HEK293 (cell line): ENCODE measurements around the gene TEAD1.

Experiments
- SP2 ChIP-seq: fragments of 450-650 bp; formaldehyde crosslinking; IDR thresholded peaks from 2 replicates; pipeline ENCODE4 v1.5.1; 2016; ENCODE audit warnings: missing biosample characterization, missing genetic modification characterization
- SP7 ChIP-seq: fragments of 450-650 bp; formaldehyde crosslinking; IDR thresholded peaks from 2 replicates; pipeline ENCODE4 v1.5.1; 2016; ENCODE audit warnings: missing biosample characterization, missing genetic modification characterization
- ZBTB7A ChIP-seq: fragments of 450-650 bp; formaldehyde crosslinking; IDR thresholded peaks from 2 replicates; pipeline ENCODE4 v1.5.1; 2016; ENCODE audit warnings: low read depth, missing biosample characterization, missing genetic modification characterization
- ZIC2 ChIP-seq: fragments of 450-650 bp; formaldehyde crosslinking; IDR thresholded peaks from 2 replicates; pipeline ENCODE4 v1.5.1; 2016; ENCODE audit warnings: missing biosample characterization, missing genetic modification characterization
- ZNF2 ChIP-seq: fragments of 450-650 bp; formaldehyde crosslinking; IDR thresholded peaks from 2 replicates; pipeline ENCODE4 v1.5.1; 2016; ENCODE audit warnings: missing biosample characterization, missing genetic modification characterization
- ZNF239 ChIP-seq: fragments of 450-650 bp; formaldehyde crosslinking; IDR thresholded peaks from 2 replicates; pipeline ENCODE4 v1.5.1; 2016; ENCODE audit warnings: missing biosample characterization, missing genetic modification characterization
- ZNF311 ChIP-seq: fragments of 450-650 bp; formaldehyde crosslinking; IDR thresholded peaks from 2 replicates; pipeline ENCODE4 v1.5.1; 2017; ENCODE audit warnings: missing biosample characterization, missing genetic modification characterization, borderline replicate concordance
- ZNF324 ChIP-seq: fragments of 450-650 bp; formaldehyde crosslinking; IDR thresholded peaks from 2 replicates; pipeline ENCODE4 v1.5.1; 2016; ENCODE audit warnings: missing biosample characterization, missing genetic modification characterization
- ZNF341 ChIP-seq: fragments of 450-650 bp; formaldehyde crosslinking; IDR thresholded peaks from 2 replicates; pipeline ENCODE4; 2016; ENCODE audit warnings: low read depth, missing biosample characterization, missing genetic modification characterization
- ZNF354C ChIP-seq: fragments of 450-650 bp; formaldehyde crosslinking; IDR thresholded peaks from 2 replicates; pipeline ENCODE4 v1.5.1; 2016; ENCODE audit warnings: missing biosample characterization, missing genetic modification characterization, low read depth, borderline replicate concordance
- ZNF473 ChIP-seq: fragments of 450-650 bp; formaldehyde crosslinking; IDR thresholded peaks from 2 replicates; pipeline ENCODE4 v1.5.1; 2017; ENCODE audit warnings: missing biosample characterization, missing genetic modification characterization
- ZNF514 ChIP-seq: fragments of 450-650 bp; formaldehyde crosslinking; IDR thresholded peaks from 2 replicates; pipeline ENCODE4 v1.5.1; 2016; ENCODE audit warnings: missing biosample characterization, missing genetic modification characterization
- ZNF530 ChIP-seq: fragments of 450-650 bp; formaldehyde crosslinking; IDR thresholded peaks from 2 replicates; pipeline ENCODE4 v1.5.1; 2016; ENCODE audit warnings: low read depth, missing biosample characterization, missing genetic modification characterization
- ZNF610 ChIP-seq: fragments of 450-650 bp; formaldehyde crosslinking; IDR thresholded peaks from 2 replicates; pipeline ENCODE4 v1.5.1; 2016; ENCODE audit warnings: missing biosample characterization, missing genetic modification characterization, borderline replicate concordance
- ZNF621 ChIP-seq: fragments of 450-650 bp; formaldehyde crosslinking; IDR thresholded peaks from 2 replicates; pipeline ENCODE4 v1.5.1; 2017; ENCODE audit warnings: missing biosample characterization, missing genetic modification characterization
- ZNF660 ChIP-seq: fragments of 450-650 bp; IDR thresholded peaks from 2 replicates; pipeline ENCODE4 v1.5.1; 2018; ENCODE audit warnings: missing biosample characterization, mild to moderate bottlenecking, missing genetic modification characterization
- ZNF677 ChIP-seq: fragments of 450-650 bp; IDR thresholded peaks from 2 replicates; pipeline ENCODE4 v1.5.0; 2018; ENCODE audit warnings: missing biosample characterization, mild to moderate bottlenecking, missing genetic modification characterization, moderate library complexity
- ZNF707 ChIP-seq: fragments of 450-650 bp; formaldehyde crosslinking; IDR thresholded peaks from 2 replicates; pipeline ENCODE4 v1.5.1; 2016; ENCODE audit warnings: missing biosample characterization, missing genetic modification characterization
- ZNF776 ChIP-seq: fragments of 450-650 bp; formaldehyde crosslinking; IDR thresholded peaks from 2 replicates; pipeline ENCODE4 v1.5.0; 2017; ENCODE audit warnings: missing biosample characterization, missing genetic modification characterization, borderline replicate concordance
- ZNF777 ChIP-seq: fragments of 450-650 bp; formaldehyde crosslinking; IDR thresholded peaks from 2 replicates; pipeline ENCODE4 v1.5.1; 2017; ENCODE audit warnings: missing biosample characterization, missing genetic modification characterization, borderline replicate concordance
- ZNF837 ChIP-seq: fragments of 450-650 bp; formaldehyde crosslinking; IDR thresholded peaks from 2 replicates; pipeline ENCODE4 v1.5.1; 2016; ENCODE audit warnings: missing biosample characterization, missing genetic modification characterization
- ZXDB ChIP-seq: fragments of 450-650 bp; formaldehyde crosslinking; IDR thresholded peaks from 2 replicates; pipeline ENCODE4 v1.5.1; 2016; ENCODE audit warnings: missing biosample characterization, missing genetic modification characterization
- TF ChIP-seq, protein P1 (sequence below): fragments of 450-650 bp; formaldehyde crosslinking; IDR thresholded peaks from 2 replicates; pipeline ENCODE4 v1.5.1; 2017; ENCODE audit warnings: missing biosample characterization, missing genetic modification characterization
- TF ChIP-seq, protein P2 (sequence below): fragments of 450-650 bp; formaldehyde crosslinking; IDR thresholded peaks from 2 replicates; pipeline ENCODE4 v1.5.1; 2016; ENCODE audit warnings: missing biosample characterization, missing genetic modification characterization
- TF ChIP-seq, protein P3 (sequence below): sonication (generic); formaldehyde crosslinking; IDR thresholded peaks from 2 replicates; pipeline ENCODE4 v1.8.1; 2022; ENCODE audit warnings: mild to moderate bottlenecking, moderate library complexity, missing genetic modification reagents
- TF ChIP-seq, protein P4 (sequence below): fragments of 450-650 bp; formaldehyde crosslinking; IDR thresholded peaks from 2 replicates; pipeline ENCODE4 v1.5.1; 2016; ENCODE audit warnings: missing biosample characterization, missing genetic modification characterization, low read depth
- TF ChIP-seq, protein P5 (sequence below): fragments of 450-650 bp; formaldehyde crosslinking; IDR thresholded peaks from 2 replicates; pipeline ENCODE4 v1.5.1; 2016; ENCODE audit warnings: missing biosample characterization, missing genetic modification characterization
- TF ChIP-seq, protein P6 (sequence below): fragments of 450-650 bp; formaldehyde crosslinking; IDR thresholded peaks from 2 replicates; pipeline ENCODE4 v1.5.1; 2016; ENCODE audit warnings: missing biosample characterization, missing genetic modification characterization
- TF ChIP-seq, protein P7 (sequence below): fragments of 450-650 bp; formaldehyde crosslinking; IDR thresholded peaks from 2 replicates; pipeline ENCODE4 v1.5.1; 2016; ENCODE audit warnings: missing biosample characterization, missing genetic modification characterization
- TF ChIP-seq, protein P8 (sequence below): fragments of 450-650 bp; formaldehyde crosslinking; IDR thresholded peaks from 2 replicates; pipeline ENCODE4 v1.5.1; 2017; ENCODE audit warnings: missing biosample characterization, missing genetic modification characterization

The TEAD1 gene

DNA sequence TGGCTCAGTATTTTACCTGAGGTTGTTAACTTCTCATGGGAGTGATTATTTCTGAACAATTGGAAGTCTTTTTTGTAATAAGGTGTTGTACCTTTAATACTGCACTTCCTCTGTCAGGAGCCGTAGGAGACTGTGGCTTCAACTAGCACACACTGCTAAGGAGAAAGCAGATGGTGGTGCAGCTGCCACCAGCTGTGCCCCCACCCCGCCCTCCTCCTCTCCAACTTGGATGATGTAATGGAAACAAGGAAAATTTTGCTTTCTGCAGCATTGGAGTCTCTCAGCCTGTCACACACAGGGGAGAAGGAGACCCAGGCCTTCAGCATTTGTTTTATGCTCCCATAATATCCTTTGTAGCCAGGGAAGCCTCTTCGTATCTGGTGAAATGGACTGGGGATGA, 91.2 kb downstream of the TEAD1 start (continued):
- TF ChIP-seq ZNF660 (tag by site-specific recombination) (no peak), ZNF2 (tag by site-specific recombination) (no peak), ZNF777 (tag by site-specific recombination) (no peak), ZXDB (no peak), ZNF621 (tag by site-specific recombination) (no peak), ZNF324 (tag by site-specific recombination) (no peak), ZNF776 (tag by site-specific recombination) (no peak), ZNF677 (tag by site-specific recombination) (no peak), ZBTB7A (tag by site-specific recombination) (no peak), ZNF341 (tag by site-specific recombination) (no peak), ZNF707 (no peak), ZNF837 (tag by site-specific recombination) (no peak), SP2 (tag by site-specific recombination) (no peak), ZNF530 (tag by site-specific recombination) (no peak), ZNF473 (tag by site-specific recombination) (no peak), ZNF514 (tag by site-specific recombination) (no peak), SP7 (no peak), ZNF239 (tag by site-specific recombination) (no peak), ZIC2 (peak; percentile 59), ZNF311 (no peak), ZNF354C (tag by site-specific recombination) (no peak), ZNF610 (tag by site-specific recombination) (no peak)
- TF ChIP-seq, protein P1, sequence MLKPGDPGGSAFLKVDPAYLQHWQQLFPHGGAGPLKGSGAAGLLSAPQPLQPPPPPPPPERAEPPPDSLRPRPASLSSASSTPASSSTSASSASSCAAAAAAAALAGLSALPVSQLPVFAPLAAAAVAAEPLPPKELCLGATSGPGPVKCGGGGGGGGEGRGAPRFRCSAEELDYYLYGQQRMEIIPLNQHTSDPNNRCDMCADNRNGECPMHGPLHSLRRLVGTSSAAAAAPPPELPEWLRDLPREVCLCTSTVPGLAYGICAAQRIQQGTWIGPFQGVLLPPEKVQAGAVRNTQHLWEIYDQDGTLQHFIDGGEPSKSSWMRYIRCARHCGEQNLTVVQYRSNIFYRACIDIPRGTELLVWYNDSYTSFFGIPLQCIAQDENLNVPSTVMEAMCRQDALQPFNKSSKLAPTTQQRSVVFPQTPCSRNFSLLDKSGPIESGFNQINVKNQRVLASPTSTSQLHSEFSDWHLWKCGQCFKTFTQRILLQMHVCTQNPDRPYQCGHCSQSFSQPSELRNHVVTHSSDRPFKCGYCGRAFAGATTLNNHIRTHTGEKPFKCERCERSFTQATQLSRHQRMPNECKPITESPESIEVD (tag by site-specific recombination) = no peak
- TF ChIP-seq, protein P2, sequence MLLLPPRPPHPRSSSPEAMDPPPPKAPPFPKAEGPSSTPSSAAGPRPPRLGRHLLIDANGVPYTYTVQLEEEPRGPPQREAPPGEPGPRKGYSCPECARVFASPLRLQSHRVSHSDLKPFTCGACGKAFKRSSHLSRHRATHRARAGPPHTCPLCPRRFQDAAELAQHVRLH (tag by site-specific recombination) = no peak
- TF ChIP-seq, protein P3, sequence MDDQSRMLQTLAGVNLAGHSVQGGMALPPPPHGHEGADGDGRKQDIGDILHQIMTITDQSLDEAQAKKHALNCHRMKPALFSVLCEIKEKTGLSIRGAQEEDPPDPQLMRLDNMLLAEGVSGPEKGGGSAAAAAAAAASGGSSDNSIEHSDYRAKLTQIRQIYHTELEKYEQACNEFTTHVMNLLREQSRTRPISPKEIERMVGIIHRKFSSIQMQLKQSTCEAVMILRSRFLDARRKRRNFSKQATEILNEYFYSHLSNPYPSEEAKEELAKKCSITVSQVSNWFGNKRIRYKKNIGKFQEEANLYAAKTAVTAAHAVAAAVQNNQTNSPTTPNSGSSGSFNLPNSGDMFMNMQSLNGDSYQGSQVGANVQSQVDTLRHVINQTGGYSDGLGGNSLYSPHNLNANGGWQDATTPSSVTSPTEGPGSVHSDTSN (CRISPR knock-in tag) = no peak
- TF ChIP-seq, protein P4, sequence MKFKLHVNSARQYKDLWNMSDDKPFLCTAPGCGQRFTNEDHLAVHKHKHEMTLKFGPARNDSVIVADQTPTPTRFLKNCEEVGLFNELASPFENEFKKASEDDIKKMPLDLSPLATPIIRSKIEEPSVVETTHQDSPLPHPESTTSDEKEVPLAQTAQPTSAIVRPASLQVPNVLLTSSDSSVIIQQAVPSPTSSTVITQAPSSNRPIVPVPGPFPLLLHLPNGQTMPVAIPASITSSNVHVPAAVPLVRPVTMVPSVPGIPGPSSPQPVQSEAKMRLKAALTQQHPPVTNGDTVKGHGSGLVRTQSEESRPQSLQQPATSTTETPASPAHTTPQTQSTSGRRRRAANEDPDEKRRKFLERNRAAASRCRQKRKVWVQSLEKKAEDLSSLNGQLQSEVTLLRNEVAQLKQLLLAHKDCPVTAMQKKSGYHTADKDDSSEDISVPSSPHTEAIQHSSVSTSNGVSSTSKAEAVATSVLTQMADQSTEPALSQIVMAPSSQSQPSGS = 0 out of 2 replicates have a peak, but pooled peaks have one; percentile 43
- TF ChIP-seq, protein P5, sequence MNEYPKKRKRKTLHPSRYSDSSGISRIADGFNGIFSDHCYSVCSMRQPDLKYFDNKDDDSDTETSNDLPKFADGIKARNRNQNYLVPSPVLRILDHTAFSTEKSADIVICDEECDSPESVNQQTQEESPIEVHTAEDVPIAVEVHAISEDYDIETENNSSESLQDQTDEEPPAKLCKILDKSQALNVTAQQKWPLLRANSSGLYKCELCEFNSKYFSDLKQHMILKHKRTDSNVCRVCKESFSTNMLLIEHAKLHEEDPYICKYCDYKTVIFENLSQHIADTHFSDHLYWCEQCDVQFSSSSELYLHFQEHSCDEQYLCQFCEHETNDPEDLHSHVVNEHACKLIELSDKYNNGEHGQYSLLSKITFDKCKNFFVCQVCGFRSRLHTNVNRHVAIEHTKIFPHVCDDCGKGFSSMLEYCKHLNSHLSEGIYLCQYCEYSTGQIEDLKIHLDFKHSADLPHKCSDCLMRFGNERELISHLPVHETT = no peak
- TF ChIP-seq, protein P6, sequence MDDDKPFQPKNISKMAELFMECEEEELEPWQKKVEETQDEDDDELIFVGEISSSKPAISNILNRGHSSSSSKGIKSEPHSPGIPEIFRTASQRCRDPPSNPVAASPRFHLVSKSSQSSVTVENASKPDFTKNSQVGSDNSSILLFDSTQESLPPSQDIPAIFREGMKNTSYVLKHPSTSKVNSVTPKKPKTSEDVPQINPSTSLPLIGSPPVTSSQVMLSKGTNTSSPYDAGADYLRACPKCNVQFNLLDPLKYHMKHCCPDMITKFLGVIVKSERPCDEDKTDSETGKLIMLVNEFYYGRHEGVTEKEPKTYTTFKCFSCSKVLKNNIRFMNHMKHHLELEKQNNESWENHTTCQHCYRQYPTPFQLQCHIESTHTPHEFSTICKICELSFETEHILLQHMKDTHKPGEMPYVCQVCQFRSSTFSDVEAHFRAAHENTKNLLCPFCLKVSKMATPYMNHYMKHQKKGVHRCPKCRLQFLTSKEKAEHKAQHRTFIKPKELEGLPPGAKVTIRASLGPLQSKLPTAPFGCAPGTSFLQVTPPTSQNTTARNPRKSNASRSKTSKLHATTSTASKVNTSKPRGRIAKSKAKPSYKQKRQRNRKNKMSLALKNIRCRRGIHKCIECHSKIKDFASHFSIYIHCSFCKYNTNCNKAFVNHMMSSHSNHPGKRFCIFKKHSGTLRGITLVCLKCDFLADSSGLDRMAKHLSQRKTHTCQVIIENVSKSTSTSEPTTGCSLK (tag by site-specific recombination) = no peak
- TF ChIP-seq, protein P7, sequence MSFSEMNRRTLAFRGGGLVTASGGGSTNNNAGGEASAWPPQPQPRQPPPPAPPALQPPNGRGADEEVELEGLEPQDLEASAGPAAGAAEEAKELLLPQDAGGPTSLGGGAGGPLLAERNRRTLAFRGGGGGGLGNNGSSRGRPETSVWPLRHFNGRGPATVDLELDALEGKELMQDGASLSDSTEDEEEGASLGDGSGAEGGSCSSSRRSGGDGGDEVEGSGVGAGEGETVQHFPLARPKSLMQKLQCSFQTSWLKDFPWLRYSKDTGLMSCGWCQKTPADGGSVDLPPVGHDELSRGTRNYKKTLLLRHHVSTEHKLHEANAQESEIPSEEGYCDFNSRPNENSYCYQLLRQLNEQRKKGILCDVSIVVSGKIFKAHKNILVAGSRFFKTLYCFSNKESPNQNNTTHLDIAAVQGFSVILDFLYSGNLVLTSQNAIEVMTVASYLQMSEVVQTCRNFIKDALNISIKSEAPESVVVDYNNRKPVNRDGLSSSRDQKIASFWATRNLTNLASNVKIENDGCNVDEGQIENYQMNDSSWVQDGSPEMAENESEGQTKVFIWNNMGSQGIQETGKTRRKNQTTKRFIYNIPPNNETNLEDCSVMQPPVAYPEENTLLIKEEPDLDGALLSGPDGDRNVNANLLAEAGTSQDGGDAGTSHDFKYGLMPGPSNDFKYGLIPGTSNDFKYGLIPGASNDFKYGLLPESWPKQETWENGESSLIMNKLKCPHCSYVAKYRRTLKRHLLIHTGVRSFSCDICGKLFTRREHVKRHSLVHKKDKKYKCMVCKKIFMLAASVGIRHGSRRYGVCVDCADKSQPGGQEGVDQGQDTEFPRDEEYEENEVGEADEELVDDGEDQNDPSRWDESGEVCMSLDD = no peak
- TF ChIP-seq, protein P8, sequence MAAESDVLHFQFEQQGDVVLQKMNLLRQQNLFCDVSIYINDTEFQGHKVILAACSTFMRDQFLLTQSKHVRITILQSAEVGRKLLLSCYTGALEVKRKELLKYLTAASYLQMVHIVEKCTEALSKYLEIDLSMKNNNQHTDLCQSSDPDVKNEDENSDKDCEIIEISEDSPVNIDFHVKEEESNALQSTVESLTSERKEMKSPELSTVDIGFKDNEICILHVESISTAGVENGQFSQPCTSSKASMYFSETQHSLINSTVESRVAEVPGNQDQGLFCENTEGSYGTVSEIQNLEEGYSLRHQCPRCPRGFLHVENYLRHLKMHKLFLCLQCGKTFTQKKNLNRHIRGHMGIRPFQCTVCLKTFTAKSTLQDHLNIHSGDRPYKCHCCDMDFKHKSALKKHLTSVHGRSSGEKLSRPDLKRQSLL (tag by site-specific recombination) = no peak
